GM18511 (cell line): ENCODE data around the gene CDH5.
"Not testable (repeated sequence)": the region's sequence is repeated elsewhere in the genome, so short reads cannot be mapped to it uniquely, and the experiment has no call there.

Source experiments
- ATAC-seq: cut with Tn5 transposase; IDR thresholded peaks from one replicate; pipeline ENCODE4 v1.9.1; 2021; ENCODE audit warnings: mild to moderate bottlenecking, moderate library complexity; ENCODE audit not compliant: unreplicated experiment

Gene CDH5

GRCh38 chr16:66366433-66367299, at the start of gene CDH5:
TSS of gene CDH5 (plus strand) at chr16:66366691. CDS start at chr16:66379338, 12,647 bp downstream.
- ATAC-seq, result no peak

DNA sequence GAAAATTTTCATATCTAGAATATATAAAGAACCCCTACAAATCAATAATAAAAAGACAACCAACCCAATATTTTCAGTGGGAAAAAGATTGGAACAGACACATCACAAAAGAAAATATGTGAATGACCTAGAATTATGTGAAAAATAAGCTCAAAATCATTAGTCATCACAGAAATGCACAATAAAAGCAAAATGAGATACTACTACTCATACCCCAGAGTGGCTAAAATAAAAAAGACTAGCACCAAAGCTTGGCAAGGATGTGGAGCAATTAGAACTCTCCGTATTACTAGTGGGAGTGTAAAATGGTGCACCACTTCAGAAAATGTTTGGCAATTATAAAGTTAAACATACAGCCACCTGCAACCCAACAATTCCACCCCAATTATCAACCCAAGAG, 48.0 kb upstream of the CDH5 start:
- no peak for ATAC-seq

- no peak for ATAC-seq
Measured at GRCh38 chr16:66320774-66321173, 45.7 kb upstream of the CDH5 start.

DNA sequence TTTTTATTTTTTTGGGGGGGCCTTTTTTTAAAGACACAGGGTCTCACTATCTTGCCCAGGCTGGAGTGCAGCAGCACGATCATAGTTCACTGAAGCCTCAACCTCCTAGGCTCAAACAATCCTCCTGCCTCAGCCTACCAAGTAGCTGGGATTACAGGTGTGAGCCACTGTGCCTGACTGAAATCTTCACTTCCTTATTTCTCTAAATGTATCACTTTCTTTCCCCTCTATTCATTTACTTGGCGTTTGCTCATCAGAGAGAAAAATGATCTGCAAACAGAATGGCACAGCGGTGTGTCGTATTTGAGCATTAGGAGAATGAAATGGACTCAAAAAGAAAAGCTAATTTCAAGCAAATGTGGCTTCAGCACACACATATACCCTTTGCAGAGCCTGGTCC, 44.3 kb upstream of the CDH5 start:
- peak; percentile 90 for ATAC-seq

- no peak for ATAC-seq
Measured at GRCh38 chr16:66324815-66325515, 41.5 kb upstream of the CDH5 start.

DNA sequence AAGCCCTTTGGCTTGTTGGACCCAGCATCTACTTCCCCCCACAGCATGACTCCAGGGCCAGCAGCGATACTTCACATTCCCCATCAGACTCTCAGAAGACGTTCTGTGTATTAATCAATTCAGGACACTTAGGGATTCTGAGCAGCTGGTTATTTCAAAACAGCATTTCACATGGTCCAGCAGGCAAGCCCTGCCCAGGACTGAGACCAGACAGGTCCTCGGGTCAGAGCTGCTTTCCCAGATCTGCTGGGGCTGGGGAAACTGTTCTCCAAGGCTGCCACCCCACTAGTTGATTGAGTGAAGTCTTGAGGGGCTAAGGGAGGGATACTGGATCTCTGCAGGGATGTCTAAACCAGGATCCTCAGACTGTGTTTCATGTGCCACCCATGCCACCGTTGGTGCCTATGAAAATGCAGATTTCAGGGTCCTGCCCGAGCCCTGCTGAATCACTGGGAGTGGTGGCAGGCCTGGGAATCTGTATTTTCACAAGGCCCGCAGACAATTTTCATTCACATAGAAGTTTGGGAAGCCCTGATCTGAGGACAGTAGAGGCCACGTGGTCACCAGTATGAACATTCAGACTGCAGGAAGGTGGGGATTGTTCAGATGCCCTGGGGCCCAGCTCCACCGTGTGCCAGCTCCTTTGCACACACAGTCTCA, 40.6 kb upstream of the CDH5 start:
- ATAC-seq, result no peak

DNA sequence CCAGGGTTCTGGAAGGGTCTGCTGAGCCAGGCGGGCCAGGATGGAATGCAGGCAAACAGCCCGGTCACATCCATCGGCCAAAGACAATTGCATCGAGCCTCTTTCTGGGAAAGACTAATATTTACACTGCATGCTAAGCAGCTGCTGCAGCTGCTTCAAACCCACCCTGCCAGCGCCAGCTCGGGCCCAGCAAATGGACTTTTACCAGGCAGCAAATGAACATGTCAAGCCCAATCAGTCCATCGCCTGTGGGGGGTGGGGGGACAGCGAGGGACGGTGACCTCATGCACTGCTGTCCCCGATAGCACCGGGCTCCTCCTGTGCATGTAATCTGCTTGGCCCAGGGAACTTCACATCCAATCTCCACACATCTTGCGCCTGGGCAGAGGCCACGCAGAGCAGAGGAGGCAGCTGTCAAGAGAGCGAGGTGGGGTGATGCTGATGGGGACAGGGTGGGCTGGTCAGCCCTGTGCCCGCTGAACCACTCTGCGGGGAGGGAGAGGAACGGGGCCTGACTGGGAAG, 39.4 kb upstream of the CDH5 start:
- ATAC-seq, result no peak

DNA sequence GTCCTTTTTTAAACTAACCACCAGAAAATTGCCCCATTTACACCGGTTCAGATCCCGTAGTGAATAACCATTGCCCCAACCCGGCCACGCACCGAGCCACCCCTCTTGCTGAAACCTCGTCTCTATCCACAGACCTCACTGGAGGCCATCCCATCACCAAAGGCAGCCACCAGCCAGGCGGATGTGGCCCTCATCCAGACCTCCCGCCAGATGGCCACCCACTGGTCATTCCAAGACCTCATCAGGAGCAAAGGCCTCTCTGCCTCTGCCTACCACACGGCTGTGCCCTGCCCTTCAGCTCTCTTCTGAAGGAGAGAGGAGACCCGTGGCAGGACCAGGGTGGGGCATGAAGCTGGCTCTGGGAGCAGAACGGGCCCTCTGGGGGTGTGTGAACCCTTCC, 38.2 kb upstream of the CDH5 start:
- ATAC-seq, result no peak

- ATAC-seq, result not testable (repeated sequence)
Measured at GRCh38 chr16:66331464-66331863, 35.0 kb upstream of the CDH5 start.

GRCh38 chr16:66332634-66333610, 33.6 kb upstream of the CDH5 start:
- ATAC-seq, result no peak

- no peak for ATAC-seq
Measured at GRCh38 chr16:66334853-66335574, 31.5 kb upstream of the CDH5 start.

GRCh38 chr16:66335704-66336329, 30.7 kb upstream of the CDH5 start:
- ATAC-seq, result no peak

- ATAC-seq, result no peak
Measured at GRCh38 chr16:66337463-66338188, 28.9 kb upstream of the CDH5 start.

- ATAC-seq, result no peak
Measured at GRCh38 chr16:66342294-66342900, 24.1 kb upstream of the CDH5 start.

DNA sequence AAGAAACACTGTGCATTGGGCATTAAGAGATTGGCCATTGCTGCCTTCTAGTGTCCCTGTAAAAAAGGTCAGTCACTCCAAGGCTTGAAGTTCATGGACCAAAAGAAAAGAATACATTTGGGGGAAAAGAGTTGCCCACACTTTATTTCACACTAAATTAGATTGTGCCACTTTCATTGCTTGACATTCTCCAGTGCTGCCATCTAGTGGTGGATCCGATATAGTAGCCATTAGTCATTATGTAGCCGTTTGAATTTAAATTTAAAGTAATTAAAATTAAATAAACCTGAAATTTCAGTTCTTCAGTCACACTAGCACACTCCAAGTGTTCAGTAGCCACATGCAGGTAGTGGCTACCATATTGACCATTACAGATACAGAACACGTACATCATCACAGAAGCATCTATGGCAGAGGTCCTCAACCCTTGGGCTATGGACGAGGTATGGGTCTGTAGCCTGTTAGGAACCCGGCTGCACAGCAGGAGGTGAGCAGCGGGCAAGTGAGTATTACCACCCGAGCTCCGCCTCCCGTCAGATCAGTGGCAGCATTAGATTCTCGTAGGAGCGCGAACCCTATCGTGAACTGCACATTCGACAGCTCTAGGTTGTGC, 21.9 kb upstream of the CDH5 start:
- ATAC-seq, result peak; percentile 55

- no peak for ATAC-seq
Measured at GRCh38 chr16:66346221-66346620, 20.3 kb upstream of the CDH5 start.

DNA sequence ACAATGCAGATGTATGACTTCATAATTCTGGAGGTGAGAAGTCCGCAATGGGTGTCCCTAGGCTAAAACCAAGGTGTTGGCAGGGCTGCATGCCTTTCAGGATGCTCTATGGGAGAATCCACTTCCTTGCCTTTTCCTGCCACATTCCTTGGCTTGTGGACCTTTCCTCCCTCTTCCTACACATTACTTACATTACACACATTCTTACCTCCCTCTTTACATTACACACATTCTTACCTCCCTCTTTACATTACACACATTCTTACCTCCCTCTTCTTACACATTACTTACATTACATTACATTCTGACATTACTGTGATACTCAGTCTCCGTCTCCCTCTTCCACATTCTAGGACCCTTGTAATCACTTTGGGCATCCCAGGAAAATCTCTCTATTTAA, 14.2 kb upstream of the CDH5 start:
- ATAC-seq, result no peak

DNA sequence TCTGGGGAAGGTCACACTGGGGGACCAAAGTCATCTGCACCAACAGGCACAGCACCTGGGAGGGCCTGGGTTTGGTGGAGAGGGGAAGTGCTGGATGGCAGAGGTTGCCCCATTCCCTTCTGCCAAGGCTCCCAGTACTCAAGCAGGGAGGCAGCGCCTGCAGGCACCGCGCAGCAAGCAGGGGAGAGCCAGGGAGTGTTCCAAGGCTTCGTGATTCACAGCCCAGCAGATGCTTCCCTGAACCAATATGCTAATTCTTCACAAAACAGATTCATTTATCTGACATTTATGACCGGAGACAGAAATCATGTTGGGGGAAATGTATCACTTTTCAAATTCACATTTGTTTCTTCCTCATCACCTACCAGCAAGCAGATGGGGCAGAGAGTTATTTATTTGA, 13.4 kb upstream of the CDH5 start:
- ATAC-seq, result no peak
